Right lung (tissue), 5 donors: ENCODE measurements around the gene PRAMEF8. TPM values are rescaled to one million over a fixed set of nuclear protein-coding genes. Genes with fewer than 3 reads are reported as not detected.

Experiments
- polyA plus RNA-seq, 5 donors: library from polyadenylated mRNA; unstranded; fragments of 120-200 nt; gene quantifications; one replicate each; pipeline versions ENCODE4 v1.2.1 to v1.2.3, GENCODE V29; 2013; ENCODE audit warnings: inconsistent platforms in 1 of 5, low replicate concordance in 1 of 5; ENCODE audit not compliant: insufficient read length in 5 of 5, insufficient read depth in 1 of 5

Gene PRAMEF8
- polyA plus RNA-seq, 5 donors: not detected

Other genes starting within 250 kb of the PRAMEF8 start
- gene PRAMEF27, start 228.6 kb downstream of the PRAMEF8 start, polyA plus RNA-seq: not detected
- not detected for gene HNRNPCL3, start 224.4 kb downstream of the PRAMEF8 start, polyA plus RNA-seq
- gene PRAMEF25, start 214.4 kb downstream of the PRAMEF8 start, polyA plus RNA-seq: not detected
- gene HNRNPCL2, start 168.3 kb downstream of the PRAMEF8 start, polyA plus RNA-seq: under 1 TPM in 4 of 5 donors, not detected in 1; 0.16 to 0.26 (median 0.23) TPM
- gene PRAMEF26, start 129.1 kb downstream of the PRAMEF8 start, polyA plus RNA-seq: not detected
- under 1 TPM in 2 of 5 donors, not detected in 3; 0.28 to 0.38 TPM for gene HNRNPCL4, start 119.5 kb downstream of the PRAMEF8 start, polyA plus RNA-seq
- not detected for gene PRAMEF9, start 113.3 kb downstream of the PRAMEF8 start, polyA plus RNA-seq
- not detected for gene PRAMEF13, start 83.7 kb downstream of the PRAMEF8 start, polyA plus RNA-seq
- not detected for gene PRAMEF18, start 59.0 kb downstream of the PRAMEF8 start, polyA plus RNA-seq
- not detected for gene PRAMEF5, start 30.9 kb downstream of the PRAMEF8 start, polyA plus RNA-seq
- gene PRAMEF33, start 18.4 kb upstream of the PRAMEF8 start, polyA plus RNA-seq: not detected
- gene PRAMEF15, start 30.4 kb upstream of the PRAMEF8 start, polyA plus RNA-seq: not detected
- gene PRAMEF14, start 62.0 kb upstream of the PRAMEF8 start, polyA plus RNA-seq: not detected
- not detected for gene PRAMEF19, start 86.8 kb upstream of the PRAMEF8 start, polyA plus RNA-seq
- gene PRAMEF17, start 104.5 kb upstream of the PRAMEF8 start, polyA plus RNA-seq: not detected
- gene PRAMEF20, start 125.3 kb upstream of the PRAMEF8 start, polyA plus RNA-seq: not detected
- 1 to 10 TPM in 1 of 5 donors, not detected in 4; 1.5 TPM for gene LRRC38, start 228.9 kb upstream of the PRAMEF8 start, polyA plus RNA-seq